Neural progenitor cell (in vitro differentiated cells): Measurements from ENCODE around the gene RTP5. TPM values are rescaled to one million over a fixed set of nuclear protein-coding genes. Genes with fewer than 3 reads are reported as not detected.

Experiments
- DNase-seq: peaks from one replicate; pipeline ENCODE4 v3.0.0-alpha.2; 2016; ENCODE audit warnings: low spot score
- H2AFZ ChIP-seq: fragments of 200-600 bp; sonication (generic); replicated peaks from 2 replicates; pipeline ENCODE4 v1.6.1; 2016; ENCODE audit warnings: antibody characterized with exemption
- H3F3A ChIP-seq: fragments of 200-600 bp; sonication (generic); 2 replicates; pipeline ENCODE4 v1.6.1; 2016; ENCODE audit warnings: antibody characterized with exemption, low read depth
- H3K27ac ChIP-seq: fragments of 200-600 bp; sonication (generic); 2 replicates; pipeline ENCODE4 v1.5.1; 2016; ENCODE audit warnings: mild to moderate bottlenecking
- H3K27me3 ChIP-seq: fragments of 200-600 bp; sonication (generic); 2 replicates; pipeline ENCODE4 v1.6.1; 2016; ENCODE audit warnings: mild to moderate bottlenecking, moderate library complexity
- H3K36me3 ChIP-seq: fragments of 200-600 bp; sonication (generic); 2 replicates; pipeline ENCODE4 v1.5.1; 2016
- H3K4me1 ChIP-seq: fragments of 200-600 bp; sonication (generic); 2 replicates; pipeline ENCODE4 v1.6.1; 2016; ENCODE audit warnings: mixed run types
- H3K4me2 ChIP-seq: fragments of 200-600 bp; sonication (generic); 2 replicates; pipeline ENCODE4 v1.6.1; 2016
- H3K4me3 ChIP-seq: fragments of 200-600 bp; sonication (generic); 2 replicates; pipeline ENCODE4 v1.5.1; 2016
- H3K79me2 ChIP-seq: fragments of 200-600 bp; sonication (generic); 2 replicates; pipeline ENCODE4 v1.6.1; 2016; ENCODE audit warnings: low read depth
- H3K9ac ChIP-seq: fragments of 200-600 bp; sonication (generic); 2 replicates; pipeline ENCODE4 v1.6.1; 2016
- H3K9me3 ChIP-seq: fragments of 200-600 bp; sonication (generic); 2 replicates; pipeline ENCODE4 v1.5.1; 2016; ENCODE audit warnings: low read depth
- H4K20me1 ChIP-seq: fragments of 200-600 bp; sonication (generic); 2 replicates; pipeline ENCODE4 v1.6.1; 2016; ENCODE audit warnings: low read depth
- H3K27ac Mint-ChIP-seq: 3 replicates; pipeline ENCODE4 v1.8.0; 2021; ENCODE audit warnings: mixed read lengths
- H3K27me3 Mint-ChIP-seq: 2 replicates; pipeline ENCODE4 v1.8.0; 2022; ENCODE audit warnings: low read depth, mild to moderate bottlenecking, inconsistent platforms, moderate library complexity, mixed read lengths; ENCODE audit not compliant: insufficient read depth
- H3K36me3 Mint-ChIP-seq: 3 replicates; pipeline ENCODE4 v1.8.0; 2021; ENCODE audit warnings: mixed read lengths
- H3K4me1 Mint-ChIP-seq: 3 replicates; pipeline ENCODE4 v1.8.0; 2021; ENCODE audit warnings: mixed read lengths
- H3K4me3 Mint-ChIP-seq: 3 replicates; pipeline ENCODE4 v1.8.0; 2021; ENCODE audit warnings: mild to moderate bottlenecking, moderate library complexity, mixed read lengths
- H3K9me3 Mint-ChIP-seq: 3 replicates; pipeline ENCODE4 v1.8.0; 2020; ENCODE audit warnings: mixed read lengths
- CTCF ChIP-seq: fragments of 200-600 bp; sonication (generic); IDR thresholded peaks from 2 replicates; pipeline ENCODE4 v1.5.1; 2017; ENCODE audit warnings: antibody characterized with exemption, mild to moderate bottlenecking
- EZH2 ChIP-seq: fragments of 200-600 bp; sonication (generic); IDR thresholded peaks from 2 replicates; pipeline ENCODE4 v1.6.1; 2017; ENCODE audit warnings: antibody characterized with exemption, mild to moderate bottlenecking, moderate library complexity
- EZH2phosphoT487 ChIP-seq: fragments of 200-600 bp; sonication (generic); IDR thresholded peaks from 2 replicates; pipeline ENCODE4 v1.6.1; 2017; ENCODE audit warnings: antibody characterized with exemption
- total RNA-seq: library from RNA; depleted of rRNA; stranded (reverse); fragments of >200 nt; gene quantifications from 2 replicates; pipeline ENCODE4 v1.2.3, GENCODE V29; 2015; ENCODE audit warnings: low replicate concordance

RTP5 gene
- total RNA-seq, 1 donor from 2014 or later = not detected

- Histone ChIP-seq H3K36me3 (no peaks in the 10 kb centered on the region), H3K79me2 (no peaks in the 10 kb centered on the region), H4K20me1 (no peaks in the 10 kb centered on the region), H3K9me3 (no peaks in the 10 kb centered on the region), H3F3A (peaks cover 12% of the 10 kb centered on the region), H3K4me2 (no peak overlapping the region), H3K27ac (no peak overlapping the region), H3K27me3 (no peaks in the 10 kb centered on the region), H3K4me1 (peaks cover 15% of the 10 kb centered on the region), H3K4me3 (no peak overlapping the region), H2AFZ (no peak overlapping the region), H3K9ac (no peak overlapping the region)
- no peak for TF ChIP-seq EZH2phosphoT487
- no peak for TF ChIP-seq EZH2
- no peak for TF ChIP-seq CTCF
- Mint-ChIP-seq H3K4me1 (peaks cover 36% of the 10 kb centered on the region), H3K27ac (peak overlapping the region; percentile 43), H3K4me3 (peak overlapping the region; percentile 37), H3K27me3 (peaks cover 2% of the 10 kb centered on the region), H3K9me3 (peaks cover 22% of the 10 kb centered on the region), H3K36me3 (peaks cover 7% of the 10 kb centered on the region)
- no peak for DNase-seq
Measured at GRCh38 chr2:241887806-241888522, 18.4 kb downstream of the RTP5 start.

GRCh38 chr2:241888641-241889040 lies 19.1 kb downstream of the RTP5 start:
- H3K27ac ChIP-seq = no peak overlapping the region
- H3K4me2 ChIP-seq = no peak overlapping the region
- no peaks in the 10 kb centered on the region for H4K20me1 ChIP-seq
- no peak overlapping the region for H3K4me3 ChIP-seq
- no peak overlapping the region for H2AFZ ChIP-seq
- Mint-ChIP-seq H3K4me3 (no peak overlapping the region), H3K36me3 (peaks cover 7% of the 10 kb centered on the region), H3K27ac (peak overlapping the region; percentile 42), H3K4me1 (peaks cover 33% of the 10 kb centered on the region), H3K27me3 (no peaks in the 10 kb centered on the region), H3K9me3 (peaks cover 22% of the 10 kb centered on the region)
- H3K9ac ChIP-seq = no peak overlapping the region
- peaks cover 12% of the 10 kb centered on the region for H3F3A ChIP-seq
- H3K4me1 ChIP-seq = peaks cover 12% of the 10 kb centered on the region
- no peaks in the 10 kb centered on the region for H3K27me3 ChIP-seq
- no peak for DNase-seq
- TF ChIP-seq CTCF = no peak
- no peak for TF ChIP-seq EZH2
- TF ChIP-seq EZH2phosphoT487 = no peak
- H3K36me3 ChIP-seq = no peaks in the 10 kb centered on the region
- no peaks in the 10 kb centered on the region for H3K9me3 ChIP-seq
- H3K79me2 ChIP-seq = no peaks in the 10 kb centered on the region

GRCh38 chr2:241890524-241891235 lies 21.2 kb downstream of the RTP5 start:
- DNase-seq = no peak
- H3K9ac ChIP-seq = no peak overlapping the region
- peaks cover 12% of the 10 kb centered on the region for H3F3A ChIP-seq
- H3K4me2 ChIP-seq = no peak overlapping the region
- H3K4me1 ChIP-seq = peaks cover 5% of the 10 kb centered on the region
- no peaks in the 10 kb centered on the region for H3K27me3 Mint-ChIP-seq
- H3K9me3 ChIP-seq = no peaks in the 10 kb centered on the region
- peaks cover 22% of the 10 kb centered on the region for H3K9me3 Mint-ChIP-seq
- no peak overlapping the region for H2AFZ ChIP-seq
- H3K4me3 Mint-ChIP-seq = no peak overlapping the region
- no peak overlapping the region for H3K27ac Mint-ChIP-seq
- no peaks in the 10 kb centered on the region for H3K27me3 ChIP-seq
- TF ChIP-seq EZH2 (no peak), CTCF (no peak), EZH2phosphoT487 (no peak)
- no peaks in the 10 kb centered on the region for H3K79me2 ChIP-seq
- H3K27ac ChIP-seq = no peak overlapping the region
- no peaks in the 10 kb centered on the region for H3K36me3 ChIP-seq
- H3K4me1 Mint-ChIP-seq = peaks cover 28% of the 10 kb centered on the region
- H3K4me3 ChIP-seq = no peak overlapping the region
- peaks cover 7% of the 10 kb centered on the region for H3K36me3 Mint-ChIP-seq
- H4K20me1 ChIP-seq = no peaks in the 10 kb centered on the region
